ENCODE results near the gene TRAF6. TPM values are rescaled to one million over a fixed set of nuclear protein-coding genes. Genes with fewer than 3 reads are reported as not detected.
"Not testable (repeated sequence)": the region's sequence is repeated elsewhere in the genome, so short reads cannot be mapped to it uniquely, and the experiment has no call there.

Gene TRAF6
- total RNA-seq, 1 donor from 2014 or later = 11.1 TPM

- no peak for DNase-seq
- intact Hi-C loops (cut with DNase I) = no loop called here
- peak; percentile 94 for ATAC-seq (ENCODE audit: poor library complexity)
These were observed 9.8 kb downstream of the TRAF6 start for GRCh38 chr11:36500315-36500721.

- DNase-seq (no peak), ATAC-seq (ENCODE audit: poor library complexity) (no peak)
- intact Hi-C loops (cut with DNase I) = loop anchor here (5.0 kb wide), 1 partner anchor 207 kb away; no protein-coding TSS in a partner anchor
These were observed 10.8 kb downstream of the TRAF6 start for GRCh38 chr11:36499315-36499714.

GRCh38 chr11:36498721-36499120 is 11.4 kb downstream of the TRAF6 start:
- ATAC-seq (ENCODE audit: poor library complexity) (no peak), DNase-seq (no peak)
- intact Hi-C loops (cut with DNase I) = loop anchor here (5.0 kb wide), 1 partner anchor 206 kb away; no protein-coding TSS in a partner anchor

- intact Hi-C loops (cut with DNase I) = no loop called here
- ATAC-seq (ENCODE audit: poor library complexity) = no peak
- DNase-seq = no peak
These were observed 16.7 kb downstream of the TRAF6 start for GRCh38 chr11:36493332-36493731.

- no peak for DNase-seq
- peak; percentile 52 for ATAC-seq (ENCODE audit: poor library complexity)
- intact Hi-C loops (cut with DNase I) = no loop called here
These were observed 17.3 kb downstream of the TRAF6 start for GRCh38 chr11:36492724-36493304.

- intact Hi-C loops (cut with DNase I) = no loop called here
- no peak for ATAC-seq (ENCODE audit: poor library complexity)
- DNase-seq = no peak
These were observed 19.9 kb downstream of the TRAF6 start for GRCh38 chr11:36490026-36490806.

- DNase-seq (no peak), ATAC-seq (ENCODE audit: poor library complexity) (no peak)
- intact Hi-C loops (cut with DNase I) = no loop called here
These were observed 22.0 kb downstream of the TRAF6 start for GRCh38 chr11:36488096-36488495.

- DNase-seq (no peak), ATAC-seq (ENCODE audit: poor library complexity) (no peak)
- intact Hi-C loops (cut with DNase I) = no loop called here
These were observed 22.5 kb downstream of the TRAF6 start for GRCh38 chr11:36487619-36488018.

- no peak for DNase-seq
- intact Hi-C loops (cut with DNase I) = no loop called here
- no peak for ATAC-seq (ENCODE audit: poor library complexity)
These were observed 24.6 kb downstream of the TRAF6 start for GRCh38 chr11:36485298-36486002.

GRCh38 chr11:36483042-36483441 is 27.0 kb downstream of the TRAF6 start:
- DNase-seq; intact Hi-C loops (cut with DNase I); ATAC-seq (ENCODE audit: poor library complexity): not testable (repeated sequence)

GRCh38 chr11:36480833-36481232 is 29.2 kb downstream of the TRAF6 start:
- DNase-seq = no peak
- peak; percentile 65 for ATAC-seq (ENCODE audit: poor library complexity)
- intact Hi-C loops (cut with DNase I) = no loop called here

GRCh38 chr11:36478700-36479329 is 31.3 kb downstream of the TRAF6 start:
- intact Hi-C loops (cut with DNase I) = loop anchor here (5.0 to 10.0 kb wide), 2 partner anchors 187 to 864 kb away; partner anchors contain the start of gene FJX1
- DNase-seq (no peak), ATAC-seq (ENCODE audit: poor library complexity) (peak; percentile 77)

- DNase-seq (no peak), ATAC-seq (ENCODE audit: poor library complexity) (no peak)
- intact Hi-C loops (cut with DNase I) = loop anchor here (5.0 to 10.0 kb wide), 2 partner anchors 183 to 860 kb away; partner anchors contain the start of gene FJX1
These were observed 34.9 kb downstream of the TRAF6 start for GRCh38 chr11:36475192-36475591.

GRCh38 chr11:36471577-36471976 is 38.5 kb downstream of the TRAF6 start:
- DNase-seq (no peak), ATAC-seq (ENCODE audit: poor library complexity) (no peak)
- intact Hi-C loops (cut with DNase I) = loop anchor here (10.0 kb wide), 1 partner anchor 857 kb away; the partner anchor contains the start of gene FJX1

GRCh38 chr11:36469881-36470802 is 39.9 kb downstream of the TRAF6 start:
- intact Hi-C loops (cut with DNase I) = loop anchor here (10.0 kb wide), 1 partner anchor 855 kb away; the partner anchor contains the start of gene FJX1
- no peak for DNase-seq
- no peak for ATAC-seq (ENCODE audit: poor library complexity)

- intact Hi-C loops (cut with DNase I) = no loop called here
- DNase-seq (no peak), ATAC-seq (ENCODE audit: poor library complexity) (no peak)
These were observed 41.0 kb downstream of the TRAF6 start for GRCh38 chr11:36469063-36469462.

GRCh38 chr11:36467916-36468315 is 42.2 kb downstream of the TRAF6 start:
- intact Hi-C loops (cut with DNase I) = no loop called here
- DNase-seq (no peak), ATAC-seq (ENCODE audit: poor library complexity) (no peak)

GRCh38 chr11:36467012-36467411 is 43.1 kb downstream of the TRAF6 start:
- ATAC-seq (ENCODE audit: poor library complexity) (no peak), DNase-seq (no peak)
- intact Hi-C loops (cut with DNase I) = no loop called here
